Stimulated activated naive CD8-positive, alpha-beta T cell treated with anti-CD3 and anti-CD28 coated beads, Interleukin-15, Interleukin-2, amounts not matched to agents 100 ng/mL and 50 ng/mL, for 24 hours (primary cell): ENCODE data around the gene PCK1.
"Not testable (repeated sequence)": the region's sequence is repeated elsewhere in the genome, so short reads cannot be mapped to it uniquely, and the experiment has no call there.

Source experiments
- H3K27ac Mint-ChIP-seq: one replicate; pipeline ENCODE4 v1.8.0; 2021; ENCODE audit warnings: mild to moderate bottlenecking, mixed read lengths
- H3K27me3 Mint-ChIP-seq: one replicate; pipeline ENCODE4 v1.8.0; 2021; ENCODE audit warnings: mixed read lengths
- H3K36me3 Mint-ChIP-seq: one replicate; pipeline ENCODE4 v1.8.0; 2021; ENCODE audit warnings: low read depth, mixed read lengths
- H3K4me1 Mint-ChIP-seq: one replicate; pipeline ENCODE4 v1.8.0; 2021; ENCODE audit warnings: low read depth, mixed read lengths
- H3K4me3 Mint-ChIP-seq: one replicate; pipeline ENCODE4 v1.8.0; 2021; ENCODE audit warnings: mild to moderate bottlenecking, mixed read lengths
- H3K9me3 Mint-ChIP-seq: one replicate; pipeline ENCODE4 v1.8.0; 2021; ENCODE audit warnings: mixed read lengths

PCK1 gene

DNA sequence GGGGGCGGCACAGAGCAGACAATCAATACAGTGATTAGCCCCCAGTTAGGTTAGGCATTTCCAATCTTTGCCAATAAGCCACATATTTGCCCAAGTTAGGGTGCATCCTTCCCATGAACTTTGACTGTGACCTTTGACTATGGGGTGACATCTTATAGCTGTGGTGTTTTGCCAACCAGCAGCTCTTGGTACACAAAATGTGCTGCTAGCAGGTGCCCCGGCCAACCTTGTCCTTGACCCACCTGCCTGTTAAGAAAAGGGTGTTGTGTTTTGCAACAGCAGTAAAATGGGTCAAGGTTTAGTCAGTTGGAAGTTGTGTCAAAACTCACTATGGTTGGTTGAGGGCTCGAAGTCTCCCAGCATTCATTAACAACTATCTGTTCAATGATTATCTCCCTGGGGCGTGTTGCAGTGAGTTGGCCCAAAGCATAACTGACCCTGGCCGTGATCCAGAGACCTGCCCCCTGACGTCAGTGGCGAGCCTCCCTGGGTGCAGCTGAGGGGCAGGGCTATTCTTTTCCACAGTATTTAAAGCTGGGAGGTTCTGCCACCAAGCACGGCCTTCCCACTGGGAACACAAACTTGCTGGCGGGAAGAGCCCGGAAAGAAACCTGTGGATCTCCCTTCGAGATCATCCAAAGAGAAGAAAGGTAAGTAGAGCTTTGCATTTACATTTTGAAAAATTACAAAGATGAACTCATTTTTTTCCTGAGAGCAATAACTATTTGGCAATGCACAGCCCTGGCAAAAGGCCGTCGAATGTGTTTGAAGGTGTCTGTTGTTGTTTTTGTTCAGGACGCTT, at the start of gene PCK1:
Gene PCK1 (plus strand): TSS at position 557 of the 802 bp plus-strand sequence. CDS start 302 bp downstream, outside the sequence.
- Mint-ChIP-seq H3K27me3 (peaks cover 35% of the 10 kb centered on the region), H3K9me3 (no peaks in the 10 kb centered on the region), H3K4me1 (no peaks in the 10 kb centered on the region), H3K4me3 (no peak within 1 kb of the TSS), H3K27ac (no peak within 1 kb of the TSS), H3K36me3 (no peaks in the 10 kb centered on the region)

- not testable (repeated sequence) for H3K9me3 Mint-ChIP-seq, H3K4me3 Mint-ChIP-seq, H3K27ac Mint-ChIP-seq, H3K4me1 Mint-ChIP-seq, H3K36me3 Mint-ChIP-seq
- peaks cover 18% of the 10 kb centered on the region for H3K27me3 Mint-ChIP-seq
Observed at GRCh38 chr20:57511709-57512108, 49.2 kb upstream of the PCK1 start.

DNA sequence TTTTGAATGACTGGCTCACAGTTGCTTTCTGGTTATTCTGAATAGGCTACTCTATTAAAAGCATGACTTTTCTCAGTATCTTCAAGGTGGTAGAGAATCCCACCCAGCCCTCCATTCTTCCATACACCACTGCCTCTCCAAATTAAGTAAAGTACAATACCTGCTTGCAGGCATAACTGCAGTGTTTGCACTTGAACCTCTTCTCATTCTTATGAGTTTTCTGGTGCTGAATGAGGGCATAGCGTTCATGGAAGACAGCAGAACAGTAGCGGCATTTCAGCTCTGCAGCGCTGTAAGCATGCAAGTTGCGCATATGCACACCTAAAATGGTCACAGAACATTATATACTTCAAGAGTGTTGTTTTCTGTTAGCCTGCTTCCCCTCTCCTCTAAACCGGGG, 48.5 kb upstream of the PCK1 start:
- peaks cover 18% of the 10 kb centered on the region for H3K27me3 Mint-ChIP-seq
- no peak overlapping the region for H3K27ac Mint-ChIP-seq
- no peak overlapping the region for H3K4me3 Mint-ChIP-seq
- H3K9me3 Mint-ChIP-seq = no peaks in the 10 kb centered on the region
- no peaks in the 10 kb centered on the region for H3K36me3 Mint-ChIP-seq
- no peaks in the 10 kb centered on the region for H3K4me1 Mint-ChIP-seq

GRCh38 chr20:57513199-57513598, 47.7 kb upstream of the PCK1 start:
- Mint-ChIP-seq H3K9me3 (no peaks in the 10 kb centered on the region), H3K36me3 (no peaks in the 10 kb centered on the region), H3K4me3 (no peak overlapping the region), H3K4me1 (no peaks in the 10 kb centered on the region), H3K27ac (no peak overlapping the region), H3K27me3 (peaks cover 15% of the 10 kb centered on the region)

- no peak overlapping the region for H3K27ac Mint-ChIP-seq
Observed at GRCh38 chr20:57514273-57514751, 46.6 kb upstream of the PCK1 start.

DNA sequence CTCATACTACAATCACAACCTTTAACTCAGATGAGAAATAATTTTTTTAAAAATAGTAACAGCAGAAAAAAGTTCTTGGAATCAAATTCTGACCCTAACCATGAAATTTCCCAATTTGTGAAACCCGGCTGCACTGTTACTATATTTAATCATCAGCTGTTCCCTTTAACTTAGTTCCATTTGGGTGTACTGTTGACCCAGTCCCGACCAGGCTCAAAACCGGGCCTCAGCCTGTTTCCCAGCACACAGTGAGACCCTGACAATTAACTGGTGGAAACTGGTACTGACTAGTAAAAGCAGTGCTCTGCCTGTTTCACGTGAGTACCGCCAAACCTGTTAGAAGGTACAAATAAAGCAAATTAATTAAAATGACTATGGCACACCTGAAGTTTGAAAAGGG, 43.0 kb upstream of the PCK1 start:
- no peaks in the 10 kb centered on the region for H3K36me3 Mint-ChIP-seq
- no peaks in the 10 kb centered on the region for H3K4me1 Mint-ChIP-seq
- H3K27ac Mint-ChIP-seq = no peak overlapping the region
- no peak overlapping the region for H3K4me3 Mint-ChIP-seq
- H3K27me3 Mint-ChIP-seq = peaks cover 7% of the 10 kb centered on the region
- no peaks in the 10 kb centered on the region for H3K9me3 Mint-ChIP-seq

More at GRCh38 chr20:57514273-57514751, 46.6 kb upstream of the PCK1 start:
- H3K4me3 Mint-ChIP-seq = no peak overlapping the region
- peaks cover 9% of the 10 kb centered on the region for H3K27me3 Mint-ChIP-seq
- no peaks in the 10 kb centered on the region for H3K36me3 Mint-ChIP-seq
- H3K4me1 Mint-ChIP-seq = no peaks in the 10 kb centered on the region
- no peaks in the 10 kb centered on the region for H3K9me3 Mint-ChIP-seq

- no peaks in the 10 kb centered on the region for H3K9me3 Mint-ChIP-seq
Observed at GRCh38 chr20:57522380-57523140, 38.4 kb upstream of the PCK1 start.

DNA sequence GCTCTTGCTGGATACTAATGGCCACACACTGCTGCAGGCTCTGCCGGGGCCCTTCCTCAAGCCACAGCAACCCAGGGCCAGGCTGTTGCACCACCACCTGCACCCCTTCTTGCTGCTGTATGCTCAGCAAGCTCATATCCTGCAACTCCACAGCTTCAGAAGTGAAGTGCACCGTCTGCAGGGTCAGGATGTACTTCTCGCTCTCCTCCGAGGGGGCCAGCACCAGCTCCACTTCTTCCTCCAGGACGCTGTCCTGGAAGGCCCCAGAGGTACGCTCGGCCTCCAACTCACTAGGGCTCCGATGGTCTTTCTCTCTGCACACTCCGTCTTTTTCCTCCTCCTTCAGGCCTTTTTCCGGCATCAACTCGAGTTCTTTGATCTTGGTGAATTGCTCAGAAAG, 37.1 kb upstream of the PCK1 start:
- Mint-ChIP-seq H3K36me3 (no peaks in the 10 kb centered on the region), H3K27ac (no peak overlapping the region), H3K4me1 (no peaks in the 10 kb centered on the region), H3K4me3 (no peak overlapping the region), H3K9me3 (no peaks in the 10 kb centered on the region), H3K27me3 (no peaks in the 10 kb centered on the region)

More at GRCh38 chr20:57522380-57523140, 38.4 kb upstream of the PCK1 start:
- no peaks in the 10 kb centered on the region for H3K36me3 Mint-ChIP-seq
- no peaks in the 10 kb centered on the region for H3K27me3 Mint-ChIP-seq
- no peak overlapping the region for H3K4me3 Mint-ChIP-seq
- H3K27ac Mint-ChIP-seq = no peak overlapping the region
- no peaks in the 10 kb centered on the region for H3K4me1 Mint-ChIP-seq

GRCh38 chr20:57524511-57525176, 36.3 kb upstream of the PCK1 start, which contains the start of gene CTCFL:
Gene CTCFL, minus strand, starts transcription at chr20:57525140. Its CDS starts 935 bp downstream, at chr20:57524205.
- no peaks in the 10 kb centered on the region for H3K27me3 Mint-ChIP-seq
- H3K4me1 Mint-ChIP-seq = no peaks in the 10 kb centered on the region
- H3K9me3 Mint-ChIP-seq = no peaks in the 10 kb centered on the region
- no peaks in the 10 kb centered on the region for H3K36me3 Mint-ChIP-seq
- H3K27ac Mint-ChIP-seq = no peak within 1 kb of the TSS
- no peak within 1 kb of the TSS for H3K4me3 Mint-ChIP-seq

GRCh38 chr20:57525328-57526086, 35.4 kb upstream of the PCK1 start:
- no peak overlapping the region for H3K27ac Mint-ChIP-seq
- no peak overlapping the region for H3K4me3 Mint-ChIP-seq
- H3K27me3 Mint-ChIP-seq = no peaks in the 10 kb centered on the region
- no peaks in the 10 kb centered on the region for H3K4me1 Mint-ChIP-seq
- H3K36me3 Mint-ChIP-seq = no peaks in the 10 kb centered on the region
- H3K9me3 Mint-ChIP-seq = no peaks in the 10 kb centered on the region

GRCh38 chr20:57526087-57526884, 34.6 kb upstream of the PCK1 start:
- Mint-ChIP-seq H3K27ac (no peak overlapping the region), H3K9me3 (no peaks in the 10 kb centered on the region), H3K4me1 (no peaks in the 10 kb centered on the region), H3K27me3 (no peaks in the 10 kb centered on the region), H3K4me3 (no peak overlapping the region), H3K36me3 (no peaks in the 10 kb centered on the region)

DNA sequence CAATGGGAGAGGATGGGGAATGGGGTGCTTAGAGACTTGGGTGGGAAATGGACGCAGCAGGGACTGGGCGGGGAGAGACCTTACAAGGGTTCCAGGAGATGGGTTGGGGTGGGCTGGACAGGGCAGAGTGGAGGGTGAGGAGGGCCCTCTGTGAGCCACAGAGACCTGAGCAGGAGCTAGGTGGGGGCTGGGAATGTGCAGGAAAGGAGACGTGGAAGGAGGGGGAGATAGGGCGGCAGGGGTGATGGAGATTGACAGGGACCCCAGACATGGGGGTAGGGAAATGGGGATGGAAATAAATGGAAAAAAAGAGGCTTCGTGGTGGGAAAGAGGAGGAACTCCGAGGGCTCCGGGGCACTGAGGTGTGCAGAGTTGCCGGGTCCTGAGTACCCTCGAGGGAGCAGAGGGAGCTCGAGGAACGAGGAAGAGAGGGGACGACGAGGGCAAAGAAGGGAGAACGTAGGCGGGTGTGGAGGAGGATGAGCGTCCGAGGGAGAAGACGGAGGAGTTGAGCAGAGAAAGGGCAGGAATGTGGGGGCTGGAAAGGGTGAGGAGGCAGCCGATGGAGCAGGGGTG, 33.9 kb upstream of the PCK1 start:
- Mint-ChIP-seq H3K27ac (no peak overlapping the region), H3K36me3 (no peaks in the 10 kb centered on the region), H3K4me1 (no peaks in the 10 kb centered on the region), H3K9me3 (no peaks in the 10 kb centered on the region), H3K4me3 (no peak overlapping the region), H3K27me3 (no peaks in the 10 kb centered on the region)

DNA sequence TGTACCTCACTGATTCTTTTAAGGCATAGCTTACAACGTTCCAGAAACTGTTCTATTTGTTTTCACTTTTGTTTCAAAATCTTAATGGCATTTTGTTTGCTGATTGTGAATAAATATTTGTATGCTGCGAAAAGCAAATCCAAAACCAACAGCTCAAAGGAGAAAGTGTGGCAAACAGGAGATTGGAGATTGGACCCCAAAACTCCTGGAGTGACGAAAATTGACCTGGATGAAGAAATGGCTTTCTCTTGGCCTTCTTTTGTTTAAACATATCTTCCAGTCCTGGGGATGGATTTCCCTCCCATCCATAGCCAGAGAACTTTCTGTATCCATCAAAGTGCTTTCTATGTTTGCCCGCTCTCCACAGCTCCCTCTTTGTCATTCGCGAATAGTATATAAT, 33.2 kb upstream of the PCK1 start:
- H3K27me3 Mint-ChIP-seq = peaks cover 2% of the 10 kb centered on the region
- H3K4me3 Mint-ChIP-seq = no peak overlapping the region
- H3K9me3 Mint-ChIP-seq = no peaks in the 10 kb centered on the region
- no peak overlapping the region for H3K27ac Mint-ChIP-seq
- H3K4me1 Mint-ChIP-seq = no peaks in the 10 kb centered on the region
- no peaks in the 10 kb centered on the region for H3K36me3 Mint-ChIP-seq
